H1 (cell line): ENCODE data around the gene TXN2. TPM values are rescaled to one million over a fixed set of nuclear protein-coding genes. Genes with fewer than 3 reads are reported as not detected.

ENCODE experiments used
- CHD2 ChIP-seq: IDR thresholded peaks from 2 replicates; pipeline ENCODE4 v1.6.1; 2012; ENCODE audit warnings: low read length, improper control_type of control experiment
- POU5F1 ChIP-seq: IDR thresholded peaks from 2 replicates; pipeline ENCODE4 v1.6.1; 2011; ENCODE audit warnings: low read depth, mild to moderate bottlenecking, low read length, moderate library complexity
- RNF2 ChIP-seq: fragments of 200-900, 300-1000 bp; sonication (generic); IDR thresholded peaks from 2 replicates; pipeline ENCODE4 v1.7.1; 2016; ENCODE audit warnings: borderline replicate concordance, low read depth, mild to moderate bottlenecking, antibody characterized with exemption, low read length; ENCODE audit not compliant: poor library complexity, severe bottlenecking; ENCODE audit errors: missing control alignments
- polyA plus RNA-seq, 7 experiments: library from polyadenylated mRNA; depleted of rRNA in 3 of 7; stranded (reverse) in 5 of 7; unstranded in 2 of 7; fragments of >200 nt in 5 of 7; fragments of 200-250 nt in 2 of 7; gene quantifications; 1 replicate in 5 of 7; 2 replicates in 1 of 7; 4 replicates in 1 of 7; pipeline versions ENCODE4 v1.2.1 to v1.2.3, GENCODE V29; 2011 to 2013; ENCODE audit warnings: missing spikeins in 2 of 7, mixed read lengths in 2 of 7
- total RNA-seq: library from RNA; stranded (reverse); fragmentation: NEBNext Ultra II Directional; extraction: Animal tissue kit (Norgen Biotek cat#: 25700); gene quantifications from 2 replicates; pipeline ENCODE4 v1.2.1, GENCODE V29; 2021

TXN2 gene
- total and polyA plus RNA-seq, 2 of the 8 experiments (the other 6 are each of a cell fraction or from before 2014, with no cell fraction given) = 47.5 to 116 TPM

GRCh38 chr22:36510384-36510783, 28.9 kb upstream of the TXN2 start (continued):
- TF ChIP-seq RNF2 (no peak), CHD2 (no peak), POU5F1 (no peak)
